SK-N-SH (cell line): ENCODE results near the gene HAGHL. TPM values are rescaled to one million over a fixed set of nuclear protein-coding genes. Genes with fewer than 3 reads are reported as not detected.

Experiments used
- CTCF ChIA-PET: fragments of 300-600, 350-600 bp; formaldehyde crosslinking; extraction: SDS; loops from one replicate; lab custom pipeline; 2021; lab: Yijun Ruan, JAX
- POLR2A ChIA-PET: fragments of 350-600 bp; sonication (Branson Sonifier 250); formaldehyde crosslinking; extraction: SDS; loops from one replicate; lab custom pipeline; 2020; ENCODE audit warnings: antibody characterized with exemption, inconsistent platforms; lab: Yijun Ruan, JAX
- DNase-seq: peaks from one replicate; pipeline ENCODE4 v3.0.0; 2012
- H2AFZ ChIP-seq: fragments of 200-600 bp; sonication (generic); 2 replicates; pipeline ENCODE4 v1.8.1; 2016; ENCODE audit warnings: antibody characterized with exemption, mild to moderate bottlenecking, low read depth
- H3F3A ChIP-seq: fragments of 200-600 bp; sonication (generic); replicated peaks from 2 replicates; pipeline ENCODE3; 2016; ENCODE audit warnings: antibody characterized with exemption, mild to moderate bottlenecking; ENCODE audit not compliant: insufficient read depth
- H3K27ac ChIP-seq, 2 experiments: fragments of 200-500 bp in 1 of 2; fragments of 200-600 bp in 1 of 2; sonication (Bioruptor generic) in 1 of 2; sonication (generic), shearing (Covaris generic) in 1 of 2; 2 replicates each; pipeline versions ENCODE4 v1.5.1 to v1.6.1; 2014 to 2016; ENCODE audit warnings: low read depth in 2 of 2, inconsistent platforms in 1 of 2, low read length in 1 of 2, mild to moderate bottlenecking in 1 of 2, mixed read lengths in 1 of 2
- H3K27me3 ChIP-seq: fragments of 200-600 bp; sonication (generic), shearing (Covaris generic); 2 replicates; pipeline ENCODE4 v1.6.1; 2016; ENCODE audit warnings: mixed run types; ENCODE audit not compliant: insufficient read depth
- H3K36me3 ChIP-seq, 2 experiments: fragments of 200-500 bp in 1 of 2; fragments of 200-600 bp in 1 of 2; sonication (Bioruptor generic) in 1 of 2; sonication (generic) in 1 of 2; replicated peaks in 1 of 2; 2 replicates each; pipeline versions ENCODE3 to v1.5.1; 2014 to 2016; ENCODE audit warnings: low read length in 1 of 2, mild to moderate bottlenecking in 1 of 2; ENCODE audit not compliant: insufficient read depth in 2 of 2, control insufficient read depth in 1 of 2
- H3K4me1 ChIP-seq, 2 experiments: fragments of 200-500 bp in 1 of 2; fragments of 200-600 bp in 1 of 2; sonication (Bioruptor generic) in 1 of 2; sonication (generic), shearing (Covaris generic) in 1 of 2; 2 replicates each; pipeline versions ENCODE4 v1.5.1 to v1.6.1; 2014 to 2016; ENCODE audit warnings: low read depth in 1 of 2, low read length in 1 of 2, mixed run types in 1 of 2; ENCODE audit not compliant: insufficient read depth in 2 of 2, control insufficient read depth in 1 of 2
- H3K4me2 ChIP-seq: fragments of 200-600 bp; sonication (generic), shearing (Covaris generic); 2 replicates; pipeline ENCODE4 v1.6.1; 2017; ENCODE audit warnings: mixed run types
- H3K4me3 ChIP-seq, 2 experiments: fragments of 200-500 bp in 1 of 2; fragments of 200-600 bp in 1 of 2; sonication (Bioruptor generic) in 1 of 2; sonication (generic), shearing (Covaris generic) in 1 of 2; 2 replicates each; pipeline versions ENCODE4 v1.5.1 to v1.8.1; 2014 to 2016; ENCODE audit warnings: low read depth in 2 of 2, inconsistent platforms in 1 of 2, low read length in 1 of 2, mild to moderate bottlenecking in 1 of 2, mixed read lengths in 1 of 2, moderate library complexity in 1 of 2
- H3K79me2 ChIP-seq: fragments of 200-600 bp; sonication (generic); 2 replicates; pipeline ENCODE4 v1.8.1; 2017; ENCODE audit warnings: mild to moderate bottlenecking; ENCODE audit not compliant: insufficient read depth
- H3K9ac ChIP-seq: fragments of 200-600 bp; sonication (generic); 2 replicates; pipeline ENCODE4 v1.6.1; 2017; ENCODE audit warnings: mixed run types
- H3K9me2 ChIP-seq: fragments of 200-600 bp; sonication (generic); 2 replicates; pipeline ENCODE4 v1.6.1; 2017; ENCODE audit warnings: mixed run types
- H3K9me3 ChIP-seq: fragments of 200-600 bp; sonication (generic); 2 replicates; pipeline ENCODE4 v1.6.1; 2017; ENCODE audit warnings: mixed run types, mild to moderate bottlenecking, moderate library complexity
- H4K20me1 ChIP-seq: fragments of 200-600 bp; sonication (generic); 2 replicates; pipeline ENCODE4 v1.6.1; 2017; ENCODE audit warnings: mild to moderate bottlenecking, mixed run types; ENCODE audit not compliant: insufficient read depth
- CHD2 ChIP-seq: fragments of 150-350 bp; IDR thresholded peaks from 2 replicates; pipeline ENCODE4 v1.6.1; 2018; ENCODE audit warnings: low read length; ENCODE audit not compliant: partially characterized antibody
- ELF1 ChIP-seq: IDR thresholded peaks from 2 replicates; pipeline ENCODE4 v1.4.0; 2012
- FOSL2 ChIP-seq: IDR thresholded peaks from 2 replicates; pipeline ENCODE4 v1.4.0; 2012; ENCODE audit warnings: low read depth, mild to moderate bottlenecking, moderate library complexity, borderline replicate concordance
- FOXJ3 ChIP-seq: sonication (generic); formaldehyde crosslinking; IDR thresholded peaks from 2 replicates; pipeline ENCODE4 v1.5.1; 2020; ENCODE audit warnings: mild to moderate bottlenecking, missing genetic modification reagents
- FOXM1 ChIP-seq: IDR thresholded peaks from 2 replicates; pipeline ENCODE4 v1.4.0; 2012; ENCODE audit warnings: low read depth, mild to moderate bottlenecking
- GATA2 ChIP-seq: sonication (generic); formaldehyde crosslinking; IDR thresholded peaks from 2 replicates; pipeline ENCODE4 v1.5.0; 2020; ENCODE audit warnings: mild to moderate bottlenecking, missing genetic modification reagents
- MEF2A ChIP-seq: IDR thresholded peaks from 2 replicates; pipeline ENCODE4 v1.4.0; 2012; ENCODE audit warnings: low read depth, borderline replicate concordance
- MXI1 ChIP-seq: IDR thresholded peaks from 2 replicates; pipeline ENCODE4 v1.6.1; 2012; ENCODE audit warnings: mild to moderate bottlenecking, low read depth, low read length, improper control_type of control experiment
- NFIC ChIP-seq: IDR thresholded peaks from 2 replicates; pipeline ENCODE4 v1.4.0; 2012; ENCODE audit warnings: borderline replicate concordance
- NRF1 ChIP-seq: IDR thresholded peaks from 2 replicates; pipeline ENCODE4 v1.6.1; 2012; ENCODE audit warnings: low read depth, mild to moderate bottlenecking, low read length
- RCOR1 ChIP-seq: fragments of 150-350 bp; IDR thresholded peaks from 2 replicates; pipeline ENCODE4 v1.6.1; 2017; ENCODE audit warnings: antibody characterized with exemption, low read length
- TAF1 ChIP-seq: IDR thresholded peaks from 2 replicates; pipeline ENCODE4 v1.6.1; 2012; ENCODE audit warnings: low read depth, mild to moderate bottlenecking, low read length, moderate library complexity, borderline replicate concordance
- TCF12 ChIP-seq: IDR thresholded peaks from 2 replicates; pipeline ENCODE4 v1.4.0; 2012
- WGBS: methylation state at CpG from one replicate; pipeline ENCODE4 v1.1.6; 2017; ENCODE audit warnings: low lambda C conversion rate; 5-methylcytosine and 5-hydroxymethylcytosine counted together
- polyA plus RNA-seq, 3 experiments: library from polyadenylated mRNA; depleted of rRNA; stranded (reverse); fragments of >200 nt; gene quantifications; 2 replicates each; pipeline ENCODE4 v1.2.3, GENCODE V29; 2012
- TF ChIP-seq, protein P1 (sequence below): IDR thresholded peaks from 2 replicates; pipeline ENCODE4 v1.4.0; 2012; ENCODE audit warnings: low read depth, borderline replicate concordance
- TF ChIP-seq, protein P2 (sequence below): IDR thresholded peaks from 2 replicates; pipeline ENCODE4 v1.6.1; 2012; ENCODE audit warnings: mild to moderate bottlenecking, low read depth, low read length, moderate library complexity
- TF ChIP-seq, protein P3 (sequence below): IDR thresholded peaks from 2 replicates; pipeline ENCODE4 v1.4.0; 2012; ENCODE audit warnings: low read depth, borderline replicate concordance
- TF ChIP-seq, protein P4 (sequence below): IDR thresholded peaks from 2 replicates; pipeline ENCODE4 v1.4.0; 2012; ENCODE audit warnings: low read depth

HAGHL gene
- polyA plus RNA-seq, 1 of the 3 experiments (the other 2 are of a cell fraction) = 65.5 TPM

DNA sequence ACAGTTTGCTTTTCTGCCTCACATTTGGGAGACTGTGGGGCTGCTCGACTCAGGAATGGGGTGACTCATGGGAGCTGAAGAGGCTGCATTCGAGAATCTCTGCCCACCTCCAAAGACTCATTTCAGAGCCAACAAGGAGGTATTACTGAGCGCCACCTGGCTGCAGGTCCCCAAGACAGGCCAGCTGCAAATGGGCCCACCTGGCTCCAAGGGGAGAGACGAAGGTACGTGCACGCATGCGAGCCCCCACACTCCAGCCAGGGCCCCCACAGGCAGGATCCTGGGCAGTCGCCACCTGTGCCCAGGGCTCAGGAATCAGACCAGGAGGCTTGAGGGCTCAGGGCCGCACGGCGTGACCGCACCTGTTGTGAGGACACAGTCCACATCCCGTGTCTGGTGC lies 6.0 kb downstream of the HAGHL start:
- H3K4me1 ChIP-seq = peaks cover 0 to 9% of the 10 kb centered on the region in 2 experiments; a peak in 1 of 4 replicates
- ChIA-PET POLR2A (interaction anchor here (1.2 kb wide), 1 partner anchor 13 kb away, joined by 4 read pairs; the partner anchor contains the start of gene ANTKMT), CTCF (interaction anchor here (0.6 to 20.3 kb wide), 5 partner anchors 8 to 63 kb away, joined by 3 to 358 read pairs (median 4); partner anchors contain the start of genes ANTKMT, CIAO3, FBXL16 and METRN)
- peaks cover 0 to 39% of the 10 kb centered on the region in 2 experiments for H3K36me3 ChIP-seq
- no peak for DNase-seq
- H2AFZ ChIP-seq = no peak overlapping the region
- no peak overlapping the region for H3K9ac ChIP-seq
- peaks cover 4% of the 10 kb centered on the region for H3F3A ChIP-seq
- 91% methylated on average over 11 of the region's 13 CpGs for WGBS
- TF ChIP-seq NRF1 (no peak), GATA2 (CRISPR knock-in tag) (no peak), MXI1 (no peak), FOXM1 (no peak), CHD2 (no peak), TAF1 (no peak), RCOR1 (no peak), MEF2A (no peak), FOXJ3 (no peak), NFIC (no peak), TCF12 (no peak), FOSL2 (no peak), ELF1 (no peak)
- TF ChIP-seq, protein P1, sequence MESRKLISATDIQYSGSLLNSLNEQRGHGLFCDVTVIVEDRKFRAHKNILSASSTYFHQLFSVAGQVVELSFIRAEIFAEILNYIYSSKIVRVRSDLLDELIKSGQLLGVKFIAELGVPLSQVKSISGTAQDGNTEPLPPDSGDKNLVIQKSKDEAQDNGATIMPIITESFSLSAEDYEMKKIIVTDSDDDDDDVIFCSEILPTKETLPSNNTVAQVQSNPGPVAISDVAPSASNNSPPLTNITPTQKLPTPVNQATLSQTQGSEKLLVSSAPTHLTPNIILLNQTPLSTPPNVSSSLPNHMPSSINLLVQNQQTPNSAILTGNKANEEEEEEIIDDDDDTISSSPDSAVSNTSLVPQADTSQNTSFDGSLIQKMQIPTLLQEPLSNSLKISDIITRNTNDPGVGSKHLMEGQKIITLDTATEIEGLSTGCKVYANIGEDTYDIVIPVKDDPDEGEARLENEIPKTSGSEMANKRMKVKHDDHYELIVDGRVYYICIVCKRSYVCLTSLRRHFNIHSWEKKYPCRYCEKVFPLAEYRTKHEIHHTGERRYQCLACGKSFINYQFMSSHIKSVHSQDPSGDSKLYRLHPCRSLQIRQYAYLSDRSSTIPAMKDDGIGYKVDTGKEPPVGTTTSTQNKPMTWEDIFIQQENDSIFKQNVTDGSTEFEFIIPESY = no peak
- TF ChIP-seq, protein P2, sequence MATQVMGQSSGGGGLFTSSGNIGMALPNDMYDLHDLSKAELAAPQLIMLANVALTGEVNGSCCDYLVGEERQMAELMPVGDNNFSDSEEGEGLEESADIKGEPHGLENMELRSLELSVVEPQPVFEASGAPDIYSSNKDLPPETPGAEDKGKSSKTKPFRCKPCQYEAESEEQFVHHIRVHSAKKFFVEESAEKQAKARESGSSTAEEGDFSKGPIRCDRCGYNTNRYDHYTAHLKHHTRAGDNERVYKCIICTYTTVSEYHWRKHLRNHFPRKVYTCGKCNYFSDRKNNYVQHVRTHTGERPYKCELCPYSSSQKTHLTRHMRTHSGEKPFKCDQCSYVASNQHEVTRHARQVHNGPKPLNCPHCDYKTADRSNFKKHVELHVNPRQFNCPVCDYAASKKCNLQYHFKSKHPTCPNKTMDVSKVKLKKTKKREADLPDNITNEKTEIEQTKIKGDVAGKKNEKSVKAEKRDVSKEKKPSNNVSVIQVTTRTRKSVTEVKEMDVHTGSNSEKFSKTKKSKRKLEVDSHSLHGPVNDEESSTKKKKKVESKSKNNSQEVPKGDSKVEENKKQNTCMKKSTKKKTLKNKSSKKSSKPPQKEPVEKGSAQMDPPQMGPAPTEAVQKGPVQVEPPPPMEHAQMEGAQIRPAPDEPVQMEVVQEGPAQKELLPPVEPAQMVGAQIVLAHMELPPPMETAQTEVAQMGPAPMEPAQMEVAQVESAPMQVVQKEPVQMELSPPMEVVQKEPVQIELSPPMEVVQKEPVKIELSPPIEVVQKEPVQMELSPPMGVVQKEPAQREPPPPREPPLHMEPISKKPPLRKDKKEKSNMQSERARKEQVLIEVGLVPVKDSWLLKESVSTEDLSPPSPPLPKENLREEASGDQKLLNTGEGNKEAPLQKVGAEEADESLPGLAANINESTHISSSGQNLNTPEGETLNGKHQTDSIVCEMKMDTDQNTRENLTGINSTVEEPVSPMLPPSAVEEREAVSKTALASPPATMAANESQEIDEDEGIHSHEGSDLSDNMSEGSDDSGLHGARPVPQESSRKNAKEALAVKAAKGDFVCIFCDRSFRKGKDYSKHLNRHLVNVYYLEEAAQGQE = no peak
- TF ChIP-seq, protein P3, sequence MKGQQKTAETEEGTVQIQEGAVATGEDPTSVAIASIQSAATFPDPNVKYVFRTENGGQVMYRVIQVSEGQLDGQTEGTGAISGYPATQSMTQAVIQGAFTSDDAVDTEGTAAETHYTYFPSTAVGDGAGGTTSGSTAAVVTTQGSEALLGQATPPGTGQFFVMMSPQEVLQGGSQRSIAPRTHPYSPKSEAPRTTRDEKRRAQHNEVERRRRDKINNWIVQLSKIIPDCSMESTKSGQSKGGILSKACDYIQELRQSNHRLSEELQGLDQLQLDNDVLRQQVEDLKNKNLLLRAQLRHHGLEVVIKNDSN = no peak
- TF ChIP-seq, protein P4, sequence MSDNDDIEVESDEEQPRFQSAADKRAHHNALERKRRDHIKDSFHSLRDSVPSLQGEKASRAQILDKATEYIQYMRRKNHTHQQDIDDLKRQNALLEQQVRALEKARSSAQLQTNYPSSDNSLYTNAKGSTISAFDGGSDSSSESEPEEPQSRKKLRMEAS = no peak
- H3K9me3 ChIP-seq = no peaks in the 10 kb centered on the region
- H3K4me2 ChIP-seq = no peak overlapping the region
- H4K20me1 ChIP-seq = no peaks in the 10 kb centered on the region
- H3K27me3 ChIP-seq = no peaks in the 10 kb centered on the region
- no peak overlapping the region for H3K27ac ChIP-seq
- H3K79me2 ChIP-seq = no peaks in the 10 kb centered on the region
- H3K4me3 ChIP-seq = no peak overlapping the region
- no peaks in the 10 kb centered on the region for H3K9me2 ChIP-seq
